GM21825 (cell line): Measurements from ENCODE around the gene WNT7B.

Source experiments
- ATAC-seq: cut with Tn5 transposase; IDR thresholded peaks from one replicate; pipeline ENCODE4 v1.9.1; 2021; ENCODE audit warnings: mild to moderate bottlenecking, moderate library complexity; ENCODE audit not compliant: unreplicated experiment

WNT7B gene

DNA sequence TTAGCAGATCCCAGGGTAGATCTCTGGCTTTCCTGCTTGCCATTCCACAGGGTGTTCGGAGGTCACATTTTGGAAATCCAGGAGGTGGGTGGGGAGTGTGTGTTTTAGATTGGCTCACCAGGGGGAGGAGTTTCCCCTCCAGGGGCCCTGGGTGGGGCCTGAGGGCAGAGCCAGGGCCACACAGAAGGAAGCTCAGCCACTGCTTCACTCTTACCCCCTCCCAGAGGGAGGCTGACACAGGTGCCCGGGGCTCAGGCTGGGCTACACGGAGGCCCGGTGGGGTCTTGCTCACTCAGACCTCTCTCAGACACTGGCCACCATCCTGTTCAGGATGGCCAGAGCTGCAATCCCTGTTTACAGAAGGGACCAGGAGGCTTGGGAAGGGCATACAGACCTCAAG is 2.5 kb downstream of the WNT7B start:
- no peak for ATAC-seq

- no peak for ATAC-seq
Observed at GRCh38 chr22:45972889-45973253, 4.1 kb downstream of the WNT7B start.

GRCh38 chr22:45972091-45972888 is 4.7 kb downstream of the WNT7B start:
- no peak for ATAC-seq

- ATAC-seq, result no peak
Observed at GRCh38 chr22:45971408-45972028, 5.4 kb downstream of the WNT7B start.

DNA sequence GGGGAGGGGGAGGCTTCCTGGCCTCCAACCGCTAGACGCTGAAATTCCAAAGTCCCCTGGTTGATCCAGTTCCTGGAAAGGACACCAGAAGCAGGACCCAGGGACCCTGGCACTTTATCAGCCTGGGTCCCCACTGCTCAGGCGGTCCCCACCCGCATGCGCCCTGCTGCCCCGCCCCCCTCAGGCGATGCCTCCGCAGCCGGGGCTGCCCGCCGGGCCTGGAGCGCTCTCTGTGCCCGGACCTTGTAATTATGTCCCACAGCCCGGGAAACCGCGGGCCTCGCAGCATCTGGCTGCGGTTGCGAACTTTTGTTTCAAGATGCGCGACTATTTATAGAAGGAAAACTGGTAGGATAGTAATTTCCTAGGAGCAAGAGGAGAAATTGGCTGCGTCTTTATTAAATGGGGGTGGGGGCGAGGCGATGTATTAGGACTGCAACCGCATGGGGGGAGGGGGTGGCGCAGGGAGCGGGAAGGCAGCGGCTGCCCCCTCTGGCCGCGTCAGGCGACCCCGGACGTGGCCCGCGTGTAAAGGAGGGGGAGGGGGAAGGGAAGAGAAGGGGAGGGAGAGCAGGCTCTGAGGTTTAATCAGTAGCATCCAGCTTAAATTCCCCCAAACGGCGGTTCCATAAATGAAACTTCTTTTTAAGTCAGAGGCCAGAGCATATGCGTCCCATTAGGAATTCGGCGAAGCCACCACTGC is 6.1 kb downstream of the WNT7B start:
- no peak for ATAC-seq

- ATAC-seq, result no peak
Observed at GRCh38 chr22:45969801-45970470, 7.0 kb downstream of the WNT7B start.

DNA sequence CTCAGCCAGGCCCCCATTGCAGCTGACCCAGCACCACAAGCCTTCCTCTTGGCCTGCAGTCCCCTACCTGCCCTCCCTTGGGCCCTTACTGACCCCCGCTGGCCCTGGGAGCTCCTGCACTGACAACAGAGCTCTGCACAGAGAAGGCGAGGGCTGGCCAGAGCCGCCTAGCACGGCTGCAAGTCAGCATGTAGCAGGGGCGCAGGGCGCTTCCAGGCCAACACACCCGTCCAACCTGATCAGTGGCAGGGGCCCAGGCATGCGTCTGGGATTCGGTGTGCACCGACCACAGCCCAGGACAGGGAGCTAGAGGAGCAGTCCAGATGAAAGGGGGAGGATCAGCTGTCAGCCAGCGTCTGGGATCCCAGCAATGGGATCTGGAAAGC is 7.6 kb downstream of the WNT7B start:
- no peak for ATAC-seq

DNA sequence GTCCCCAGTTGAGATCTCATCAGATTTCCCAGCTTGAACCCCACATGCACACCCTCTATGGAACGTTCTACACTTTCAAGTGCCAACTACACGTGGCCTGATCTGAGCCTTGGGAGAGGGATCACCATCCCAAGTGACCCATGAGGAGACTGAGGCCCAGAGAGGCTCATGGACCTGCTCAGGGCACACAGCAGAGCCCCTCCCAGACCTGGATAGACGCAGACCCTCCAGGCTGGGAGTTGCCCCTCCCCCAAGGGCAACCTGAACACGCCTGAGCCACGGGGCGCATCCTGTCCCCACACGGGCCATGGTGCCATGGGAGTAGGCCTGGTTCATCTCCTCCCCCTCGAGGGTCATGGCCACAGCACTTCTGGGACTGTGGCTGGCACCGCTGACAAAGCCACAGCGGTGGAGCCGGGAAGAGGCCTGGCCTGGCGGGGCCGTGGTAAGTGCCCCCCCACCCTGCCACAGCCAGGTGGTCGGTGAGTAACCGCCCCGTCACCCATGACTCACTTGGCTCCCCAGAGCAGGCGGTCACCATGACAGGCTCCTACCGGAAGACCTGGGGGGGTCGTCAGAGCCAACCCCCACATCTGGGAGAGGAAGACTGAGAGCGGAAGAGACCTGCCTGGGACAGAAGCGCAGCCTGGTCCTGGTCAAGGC is 8.1 kb downstream of the WNT7B start:
- ATAC-seq, result no peak

- ATAC-seq, result no peak
Observed at GRCh38 chr22:45968003-45968650, 8.8 kb downstream of the WNT7B start.

DNA sequence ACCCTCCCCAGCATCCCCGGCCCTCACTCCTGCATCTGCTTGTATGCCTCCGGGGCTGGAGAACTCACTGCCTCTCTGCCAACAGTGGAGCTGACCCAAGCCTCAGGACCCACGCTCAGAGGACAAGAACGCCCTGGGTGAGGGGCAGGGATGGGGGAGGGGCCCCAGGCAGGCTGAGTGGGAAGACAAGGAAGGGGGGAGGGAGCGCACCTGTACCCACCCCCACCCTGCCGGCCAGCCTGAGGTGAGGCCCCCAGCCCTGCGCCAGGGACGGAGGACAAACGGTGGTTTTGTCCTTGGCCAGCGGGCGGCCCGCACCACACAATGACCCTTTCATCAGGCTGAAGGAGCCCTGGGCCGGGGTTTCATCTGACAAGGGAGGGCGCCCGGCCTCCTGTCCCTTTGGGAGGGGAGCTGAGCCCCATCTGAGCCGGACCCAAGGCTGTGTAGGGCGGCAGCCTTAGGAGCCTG is 10.0 kb downstream of the WNT7B start:
- no peak for ATAC-seq

GRCh38 chr22:45966320-45966894 is 10.6 kb downstream of the WNT7B start:
- no peak for ATAC-seq

- ATAC-seq, result no peak
Observed at GRCh38 chr22:45965563-45965962, 11.4 kb downstream of the WNT7B start.

DNA sequence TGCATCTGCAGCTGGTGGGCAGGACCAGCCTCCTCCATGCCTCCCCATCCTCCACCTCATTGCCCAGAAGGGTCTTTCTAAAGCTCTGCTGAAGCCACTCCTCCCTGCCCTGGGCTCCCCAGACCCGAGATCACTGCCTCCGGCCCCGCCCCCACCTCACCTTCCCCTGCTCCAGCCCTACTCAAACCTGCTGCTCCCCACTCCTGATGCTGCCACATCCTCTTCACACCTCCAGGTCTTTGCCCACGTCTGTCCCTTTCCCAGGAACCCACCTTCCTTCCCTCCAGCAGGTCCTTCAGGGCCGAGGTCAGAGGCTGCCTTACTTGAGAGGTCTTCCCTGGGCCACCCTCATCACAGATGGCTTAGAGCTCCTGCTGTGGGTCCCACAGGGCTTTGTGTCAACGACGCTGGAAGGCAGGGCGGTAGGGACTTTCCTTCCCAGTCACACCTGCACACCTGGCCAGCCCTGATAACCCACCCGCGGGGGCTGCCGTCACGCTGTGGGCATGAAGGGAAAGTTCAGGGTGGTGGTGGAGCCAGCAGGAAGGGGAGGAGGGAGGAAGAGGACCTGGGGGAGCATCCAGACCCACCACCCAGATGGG is 11.9 kb downstream of the WNT7B start:
- no peak for ATAC-seq

- no peak for ATAC-seq
Observed at GRCh38 chr22:45964372-45964771, 12.6 kb downstream of the WNT7B start.

GRCh38 chr22:45963821-45964220 is 13.1 kb downstream of the WNT7B start:
- no peak for ATAC-seq

DNA sequence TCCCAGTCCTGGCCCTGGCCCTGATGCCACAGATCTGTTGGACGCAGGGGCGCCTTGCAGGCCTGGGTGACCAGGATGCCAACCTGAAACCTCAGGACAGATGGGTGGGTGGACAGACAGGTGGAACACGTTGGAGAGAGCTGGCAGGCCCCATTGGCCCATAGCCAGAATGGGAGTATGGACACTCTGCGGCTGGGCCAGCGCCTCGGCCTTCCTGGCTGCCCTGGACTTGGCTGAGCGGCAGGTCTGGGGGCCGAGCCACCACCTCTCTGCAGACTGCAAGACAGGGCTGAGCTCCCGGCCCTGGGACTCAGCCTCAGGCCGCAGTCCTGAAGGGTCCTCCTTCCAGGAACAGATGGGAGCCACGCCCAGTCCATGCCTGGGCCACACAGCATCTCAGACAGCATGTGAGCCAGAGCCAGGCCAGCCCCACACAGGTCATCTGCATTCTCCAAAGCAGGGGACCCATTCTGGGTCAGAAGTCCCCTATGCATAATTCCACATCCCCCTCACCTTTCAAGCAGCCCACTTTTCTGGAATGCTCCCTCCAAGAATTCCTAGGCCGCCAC is 14.1 kb downstream of the WNT7B start:
- ATAC-seq, result no peak

DNA sequence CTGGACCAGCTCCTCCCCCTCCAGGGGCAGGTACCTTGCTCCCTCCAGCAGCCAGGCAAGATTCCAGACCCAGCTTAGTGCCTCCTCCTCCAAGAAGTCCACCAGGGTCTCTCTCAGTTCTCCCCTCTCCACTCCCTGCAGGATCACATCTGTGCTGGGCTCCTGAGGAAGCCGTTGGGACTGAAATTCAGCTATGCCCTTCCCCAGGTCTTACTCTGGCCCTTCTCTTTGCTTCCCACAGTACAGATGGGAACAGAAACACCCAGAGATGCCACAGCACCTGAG is 14.6 kb downstream of the WNT7B start:
- ATAC-seq, result no peak

GRCh38 chr22:45961679-45962433 is 15.1 kb downstream of the WNT7B start:
- ATAC-seq, result no peak
